Nucleus accumbens (tissue), 56 donors: ENCODE results near the gene PFKFB1.
"Not testable (repeated sequence)": the region's sequence is repeated elsewhere in the genome, so short reads cannot be mapped to it uniquely, and the experiment has no call there.

ENCODE experiments used
- DNase-seq, 56 donors: peaks; one replicate each; lab custom pipeline; 2025; lab: John Stamatoyannopoulos, UW

PFKFB1 gene

DNA sequence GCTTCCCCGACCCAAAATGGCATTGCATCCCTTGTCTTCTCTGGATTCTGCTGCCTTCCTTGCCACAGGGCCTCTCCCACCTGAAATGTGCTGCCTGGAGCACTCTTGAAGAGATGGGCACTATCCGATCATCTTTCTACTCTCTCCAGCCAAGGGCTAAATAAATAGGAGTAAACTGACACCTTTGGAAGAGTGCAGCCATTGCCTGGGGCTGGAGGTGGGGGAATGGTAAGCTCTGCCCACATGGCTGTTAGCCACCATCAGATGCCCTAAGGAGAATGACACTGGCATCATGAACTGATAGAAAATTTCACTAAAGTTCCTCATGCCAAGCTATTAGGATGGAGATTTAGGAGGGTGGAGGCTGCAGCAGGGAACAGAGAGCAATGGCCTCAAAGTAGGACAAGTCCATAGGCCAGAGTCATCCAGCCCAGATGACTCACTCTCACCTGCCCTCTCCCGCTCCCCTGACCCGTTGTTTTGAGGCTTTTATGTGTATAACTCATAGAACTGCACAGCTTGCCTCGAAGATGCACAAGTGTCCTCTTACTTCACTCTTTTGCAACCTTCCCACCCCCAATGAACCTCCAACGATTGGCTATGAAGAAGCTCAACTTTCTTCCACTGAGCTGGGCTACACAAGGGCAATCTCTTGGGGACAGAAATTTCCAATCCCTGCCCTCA, 822 bp upstream of the PFKFB1 start:
- DNase-seq = no peak

DNA sequence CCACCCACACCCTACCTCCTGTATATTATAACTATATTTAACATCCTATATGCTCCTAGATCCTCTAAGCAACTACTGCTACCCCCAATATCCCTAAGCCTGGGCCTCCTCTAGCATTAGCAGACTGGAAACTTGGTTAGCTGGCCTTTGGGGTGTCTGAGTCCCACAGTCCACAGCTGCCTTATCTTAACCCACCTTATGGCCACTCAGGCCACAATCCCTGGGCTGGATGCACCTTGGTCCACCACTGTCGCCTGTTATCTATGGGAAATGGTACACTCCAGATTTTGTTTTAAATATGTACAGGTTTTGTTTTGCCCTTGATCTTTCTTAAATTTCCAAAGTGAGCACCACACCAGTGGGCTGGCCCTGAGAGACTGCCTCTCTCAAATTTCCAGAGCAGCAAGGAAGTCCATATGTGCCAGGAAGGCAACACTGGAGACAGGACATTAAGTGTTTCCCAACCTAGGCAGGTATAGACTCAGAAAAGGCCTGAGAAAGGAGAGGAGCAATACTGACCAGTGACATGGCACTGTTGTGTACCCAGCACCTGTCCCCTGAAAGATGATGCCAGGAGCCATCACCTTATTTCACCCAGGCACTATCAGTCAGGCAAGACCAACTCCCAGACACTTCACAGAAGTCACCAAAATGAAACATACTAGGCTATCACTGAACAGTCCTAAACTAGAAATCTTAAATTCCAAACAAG, 921 bp downstream of the PFKFB1 start:
- DNase-seq = no peak

DNA sequence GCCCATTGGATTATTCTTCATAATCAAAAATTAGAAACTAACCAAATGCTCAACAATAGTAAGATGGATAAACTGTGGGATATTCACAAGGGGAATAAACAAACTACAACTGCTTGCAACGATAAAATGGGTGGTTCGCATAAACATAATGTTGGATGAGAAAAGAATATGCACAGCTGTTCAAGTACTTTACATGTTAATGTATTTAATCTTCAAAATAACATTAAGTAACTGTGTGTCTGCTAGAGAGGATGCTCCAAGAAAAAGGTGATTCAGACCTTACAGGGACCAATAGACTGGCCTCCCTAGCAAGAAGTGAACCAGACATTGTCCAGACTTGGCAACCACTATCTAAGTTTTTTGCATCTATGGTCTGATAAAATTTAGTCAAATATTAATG, 2.3 kb downstream of the PFKFB1 start:
- DNase-seq = no peak

DNA sequence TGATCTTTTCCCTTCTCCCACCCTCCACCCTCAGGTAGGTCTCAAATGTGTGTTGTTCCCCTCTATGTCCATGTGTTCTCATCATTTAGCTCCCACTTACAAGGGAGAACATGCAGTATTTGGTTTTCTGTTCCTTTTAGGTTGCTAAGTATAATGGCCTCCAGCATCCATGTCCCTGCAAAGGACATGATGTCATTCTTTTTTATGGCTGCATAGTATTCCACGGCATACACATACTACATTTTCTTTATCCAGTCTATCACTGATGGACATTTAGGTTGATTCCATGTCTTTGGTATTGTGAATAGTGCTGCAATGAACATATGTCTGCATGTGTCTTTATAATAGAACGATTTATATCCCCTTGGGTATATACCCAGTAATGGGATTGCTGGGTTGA, 10.7 kb downstream of the PFKFB1 start:
- DNase-seq = not testable (repeated sequence)

DNA sequence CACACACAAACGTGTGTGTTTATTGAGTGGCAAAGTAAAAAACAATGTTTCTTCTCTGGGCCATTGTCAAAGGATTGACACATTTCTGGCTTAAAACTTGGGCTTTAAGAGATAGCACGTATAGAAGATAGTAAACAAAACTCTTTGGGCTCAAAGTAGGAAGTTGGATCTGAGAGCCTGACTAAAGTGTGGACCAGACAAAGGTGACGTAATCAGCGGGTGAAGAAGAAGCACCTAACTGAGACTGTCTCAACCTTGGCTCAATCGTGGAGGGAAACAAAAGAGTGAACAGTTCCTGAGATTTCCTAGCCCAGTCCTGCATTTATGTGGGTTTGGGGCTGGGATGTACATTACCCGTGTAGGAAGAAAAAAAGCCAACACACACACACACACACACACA, 13.7 kb downstream of the PFKFB1 start:
- no peak for DNase-seq

DNA sequence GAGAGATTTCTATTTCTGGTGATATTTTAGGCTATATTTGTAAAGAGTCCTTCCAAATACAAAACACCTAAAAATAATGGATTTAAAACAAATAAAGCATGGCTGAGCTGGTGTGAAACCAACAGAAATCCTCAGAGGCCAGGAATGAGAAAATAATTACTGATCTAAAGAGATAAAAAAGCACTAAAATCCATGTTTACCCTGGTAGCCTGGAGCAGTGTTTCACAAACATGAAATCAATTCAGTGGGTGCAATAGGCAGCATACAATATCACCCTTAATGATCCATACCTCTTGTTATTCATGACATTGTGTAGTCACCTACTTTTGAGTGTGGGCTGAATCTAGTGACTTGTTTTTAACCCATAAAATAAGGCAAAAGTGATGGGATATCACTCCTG, 14.6 kb downstream of the PFKFB1 start:
- DNase-seq = no peak

DNA sequence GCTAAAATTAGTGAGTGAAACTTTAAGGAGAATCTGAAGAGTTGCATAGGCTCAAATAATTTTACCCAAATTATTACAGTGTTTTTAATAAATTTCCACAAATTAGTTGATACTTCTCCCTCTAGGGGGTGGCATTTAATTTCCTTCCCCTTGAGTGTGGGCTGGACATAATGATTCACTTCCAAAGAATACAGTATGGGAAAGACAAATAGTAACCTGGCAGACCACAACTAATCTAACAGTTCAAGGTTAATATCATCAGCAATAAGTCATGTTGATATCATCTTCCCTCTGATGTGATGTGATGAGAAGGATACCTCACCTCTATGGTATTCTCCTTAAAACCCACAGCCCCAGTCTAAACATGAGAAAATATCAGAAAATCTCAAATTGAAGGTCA, 15.5 kb downstream of the PFKFB1 start:
- no peak for DNase-seq

DNA sequence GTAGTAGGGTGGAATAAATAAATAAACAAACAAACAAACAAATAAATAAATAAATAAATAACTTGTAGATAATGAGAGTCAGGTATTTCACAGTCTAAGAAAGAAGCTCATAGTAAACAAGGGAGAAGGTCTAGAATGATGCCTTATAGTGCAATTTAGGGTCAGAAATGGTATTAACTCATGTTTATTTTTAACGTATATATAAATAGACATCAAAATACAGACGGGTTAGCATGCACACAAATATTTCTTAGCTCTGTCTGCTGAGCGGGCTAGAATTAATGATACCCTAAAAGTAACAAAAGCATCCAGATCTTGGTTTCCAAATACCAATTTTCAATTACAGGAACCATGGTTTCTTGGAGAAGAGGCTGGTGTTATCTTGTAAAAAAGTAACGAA, 16.6 kb downstream of the PFKFB1 start:
- no peak for DNase-seq

DNA sequence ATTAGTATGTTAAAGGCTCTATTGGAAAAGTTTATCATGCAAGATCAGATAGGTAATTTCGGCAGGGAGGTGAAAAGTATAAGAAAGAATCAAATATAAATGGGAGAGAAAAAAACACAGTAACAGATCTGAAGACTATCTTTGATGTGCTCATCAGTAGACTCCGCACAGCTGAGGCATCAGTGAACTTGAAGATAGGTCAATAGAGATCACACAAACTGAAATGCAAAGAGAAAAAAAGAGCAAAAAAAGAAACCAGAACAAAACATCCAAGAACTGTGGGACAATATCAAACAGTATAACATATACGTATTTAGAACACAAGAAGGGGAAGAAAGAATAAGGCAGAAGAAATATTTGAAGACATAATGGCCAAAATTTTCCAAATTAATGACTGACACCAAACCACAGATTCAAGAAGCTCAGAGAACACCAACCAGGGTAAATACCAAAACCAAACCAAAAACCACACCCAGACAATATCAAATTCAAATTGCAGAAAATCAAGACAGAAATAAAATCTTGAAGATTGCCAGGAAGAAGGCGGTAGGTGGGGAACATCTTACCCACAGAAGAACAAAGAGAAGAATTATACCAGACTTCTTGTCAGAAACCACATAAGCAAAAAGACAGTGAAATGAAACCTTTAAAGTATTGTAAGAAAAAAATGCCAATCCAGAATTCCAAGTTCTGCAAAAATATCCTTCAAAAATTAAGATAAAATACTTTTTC, 29.1 kb downstream of the PFKFB1 start:
- no peak for DNase-seq

DNA sequence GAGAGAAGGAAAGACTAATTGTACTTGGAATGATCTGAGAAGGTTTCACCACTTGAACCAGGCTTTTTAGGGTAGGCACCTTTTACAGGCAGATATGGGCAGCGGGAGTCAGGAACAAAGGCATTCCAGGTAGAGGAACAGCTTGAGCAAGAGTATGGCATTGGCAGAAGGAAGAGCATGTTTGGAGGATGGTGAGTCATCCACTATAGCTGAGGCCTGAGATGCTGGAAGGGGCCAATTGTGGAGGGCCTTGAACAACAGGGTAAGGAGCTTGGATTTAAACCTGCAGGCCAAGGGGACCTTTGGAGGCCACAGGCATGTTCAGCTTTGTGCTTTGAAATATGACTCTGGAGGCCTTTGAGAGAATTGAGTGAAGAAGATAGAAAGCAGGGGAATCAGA, 32.2 kb downstream of the PFKFB1 start:
- no peak for DNase-seq

DNA sequence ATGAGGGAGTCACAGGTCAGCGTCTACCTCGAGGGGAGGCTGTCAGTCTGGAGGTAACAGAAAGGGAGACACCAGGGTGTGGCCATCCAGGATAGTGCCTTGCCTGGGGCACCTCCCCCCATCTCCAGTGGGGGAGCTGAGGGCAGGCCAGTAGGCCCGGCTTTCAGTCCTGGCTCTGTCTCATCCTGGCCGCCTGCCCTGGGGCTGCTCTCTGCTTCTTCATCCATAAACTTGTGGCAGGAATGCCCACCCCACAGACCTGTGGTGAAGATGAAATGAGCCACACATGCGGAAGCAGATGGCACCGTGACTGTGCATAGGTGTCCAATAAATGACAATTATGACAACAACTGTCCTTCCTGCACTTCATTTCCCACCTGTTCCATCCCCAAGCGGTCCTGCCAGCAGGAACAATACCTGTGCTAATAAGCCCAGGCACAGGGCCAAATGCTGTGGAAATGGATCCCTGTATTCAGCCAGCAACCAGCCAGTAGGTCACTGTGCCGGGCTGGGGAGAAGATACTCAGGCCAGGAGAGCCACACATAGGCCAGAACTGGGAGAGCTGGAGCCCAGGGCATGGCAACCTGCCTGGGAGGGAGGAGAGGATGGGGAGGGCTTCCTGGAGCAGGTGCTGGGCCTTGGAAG, 43.1 kb downstream of the PFKFB1 start:
- no peak for DNase-seq

DNA sequence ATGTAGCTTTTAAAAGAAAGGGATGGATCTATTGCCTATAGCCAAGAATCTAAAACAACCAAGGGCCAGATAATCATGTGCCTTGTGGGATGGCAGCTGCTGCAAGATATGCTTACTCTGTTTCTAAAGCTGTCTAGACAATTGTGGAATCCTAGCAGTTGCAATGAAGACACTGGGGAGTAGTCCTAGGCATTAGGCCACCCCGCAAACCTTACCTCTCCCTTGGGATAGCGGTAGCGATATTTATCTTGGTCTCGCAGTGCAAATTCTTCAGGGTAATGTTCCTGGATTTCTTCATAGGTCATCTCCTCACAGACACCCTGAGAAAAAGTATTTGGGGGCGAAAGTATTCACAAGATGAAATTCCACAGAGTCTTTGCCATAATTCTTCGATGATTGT, 48.8 kb downstream of the PFKFB1 start:
- DNase-seq = no peak

DNA sequence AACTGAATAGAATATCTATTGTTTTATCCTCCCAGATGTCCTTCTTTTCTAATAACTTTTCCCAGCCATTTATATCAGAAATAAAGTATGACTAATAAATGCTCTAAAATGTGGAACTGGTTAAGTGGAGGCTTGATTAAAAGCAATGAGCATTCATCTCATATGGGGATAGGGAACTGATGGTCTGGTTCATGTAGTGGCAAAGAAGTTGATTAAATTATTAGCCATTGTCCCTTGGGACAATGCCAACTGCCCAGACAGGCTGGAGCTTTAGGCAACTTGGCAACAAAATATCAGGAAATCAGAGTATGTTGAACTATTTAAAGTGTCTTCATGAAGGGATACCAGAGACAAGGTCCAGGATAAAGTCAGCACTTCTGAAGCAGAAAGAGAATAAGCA, 49.2 kb downstream of the PFKFB1 start:
- DNase-seq = no peak

DNA sequence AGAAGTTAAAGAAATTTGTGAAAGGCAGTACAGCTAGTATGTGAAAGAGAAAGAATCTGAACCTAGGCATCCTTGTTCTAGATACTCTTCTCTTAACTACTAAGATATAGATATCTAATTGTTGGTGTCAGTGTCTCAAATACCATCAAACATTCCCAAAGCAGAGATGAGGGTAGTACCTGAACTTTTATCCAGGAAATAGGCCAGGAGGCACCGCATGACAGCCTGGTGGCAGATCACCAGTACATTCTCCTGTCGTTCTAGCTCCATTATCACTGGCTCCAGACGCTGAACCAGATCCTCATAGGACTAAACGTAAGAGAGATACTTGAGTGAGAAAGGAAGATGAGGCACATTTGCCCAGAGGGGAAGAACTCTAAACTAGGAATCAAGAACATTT, 56.6 kb downstream of the PFKFB1 start:
- DNase-seq = no peak

DNA sequence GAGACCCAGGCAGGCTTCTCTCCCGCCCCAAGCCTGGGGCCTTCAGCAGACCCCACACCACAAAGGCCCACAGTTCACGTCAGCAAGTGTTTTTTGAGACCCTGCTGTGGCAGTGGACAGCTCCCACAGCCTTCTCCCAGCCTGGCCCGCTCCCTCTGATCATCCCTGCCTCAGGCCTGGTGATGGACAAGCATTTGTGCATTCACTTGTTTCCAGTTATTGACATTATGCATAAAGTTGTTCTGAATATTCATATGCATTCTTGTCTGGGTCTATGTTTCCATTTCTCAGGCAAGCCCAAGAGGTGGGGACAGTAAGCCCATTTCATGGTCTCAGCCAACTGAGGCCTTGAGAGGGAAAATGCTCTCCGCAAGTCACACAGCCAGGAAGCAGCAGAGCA, 58.7 kb downstream of the PFKFB1 start:
- no peak for DNase-seq

DNA sequence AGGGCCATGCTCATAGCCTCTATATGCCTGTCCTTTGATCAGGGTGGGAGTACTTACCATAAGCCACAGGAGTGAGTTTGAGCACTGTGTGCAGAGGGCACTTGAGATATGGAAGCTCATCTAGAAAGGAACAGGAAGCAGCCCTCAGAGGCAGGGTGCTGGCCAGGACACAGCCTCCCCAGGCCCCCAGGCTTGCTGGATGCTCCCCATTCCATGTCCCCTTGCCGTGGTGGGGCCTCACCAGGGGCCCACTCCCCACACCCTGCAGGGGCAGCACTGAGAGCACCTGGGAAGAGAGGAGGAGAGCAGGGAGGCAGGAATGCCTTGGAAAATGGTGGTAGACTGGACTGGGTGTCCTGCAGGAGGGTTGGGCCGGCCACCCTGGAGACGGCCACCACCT, 59.1 kb downstream of the PFKFB1 start:
- no peak for DNase-seq

DNA sequence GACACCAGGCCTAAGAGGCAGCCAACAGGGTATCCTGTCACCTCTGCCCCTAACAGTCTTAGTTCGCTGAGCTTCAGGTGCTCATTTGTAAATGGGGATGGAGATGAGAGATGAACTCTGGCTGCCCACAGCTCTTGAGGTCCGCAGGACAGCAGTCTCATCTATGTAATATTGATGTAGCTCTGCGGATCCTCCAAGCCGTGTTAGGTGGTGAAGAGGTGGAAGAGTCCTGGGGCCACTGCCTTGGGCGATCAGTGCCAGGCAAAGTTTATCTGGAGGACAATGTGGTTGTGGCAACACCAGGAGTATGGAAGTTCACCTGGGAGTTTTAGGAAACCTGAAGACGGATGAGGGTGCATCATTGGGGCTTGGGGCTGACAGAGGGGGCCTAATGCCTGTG, 59.9 kb downstream of the PFKFB1 start:
- no peak for DNase-seq

DNA sequence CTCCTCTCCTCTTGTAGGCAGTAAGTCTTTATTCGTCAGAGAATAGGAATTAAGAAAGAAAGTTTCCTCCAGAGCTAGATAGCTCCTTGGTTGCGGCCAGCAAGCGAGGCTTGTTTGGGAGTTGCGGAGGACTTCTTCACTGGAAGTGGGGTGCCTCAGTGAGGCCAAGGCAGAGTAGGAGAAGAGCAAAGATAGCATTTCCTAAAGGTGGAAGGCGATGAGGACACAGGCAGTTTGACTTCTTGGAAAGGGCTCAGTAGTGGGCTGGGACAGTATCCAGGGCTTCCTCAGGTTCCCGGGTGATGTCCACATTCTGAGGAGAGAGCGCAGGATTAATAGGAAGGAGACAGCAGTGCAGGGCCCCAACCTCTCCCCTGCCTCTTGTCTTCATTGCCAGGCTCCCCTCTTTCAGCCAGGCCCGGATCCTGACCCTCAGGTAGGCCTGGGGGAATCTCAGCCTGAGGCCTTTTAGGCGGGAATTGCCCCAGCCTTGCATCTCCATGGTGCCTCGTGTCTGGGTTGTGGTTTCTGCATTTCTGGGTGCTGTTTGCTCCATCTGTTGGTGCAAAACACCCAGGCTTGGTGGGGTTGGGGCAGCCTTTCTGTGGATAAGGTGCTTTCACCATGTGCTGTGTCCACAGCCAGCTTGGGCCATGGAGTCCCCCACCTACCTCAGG, 60.7 kb downstream of the PFKFB1 start:
- DNase-seq = no peak

DNA sequence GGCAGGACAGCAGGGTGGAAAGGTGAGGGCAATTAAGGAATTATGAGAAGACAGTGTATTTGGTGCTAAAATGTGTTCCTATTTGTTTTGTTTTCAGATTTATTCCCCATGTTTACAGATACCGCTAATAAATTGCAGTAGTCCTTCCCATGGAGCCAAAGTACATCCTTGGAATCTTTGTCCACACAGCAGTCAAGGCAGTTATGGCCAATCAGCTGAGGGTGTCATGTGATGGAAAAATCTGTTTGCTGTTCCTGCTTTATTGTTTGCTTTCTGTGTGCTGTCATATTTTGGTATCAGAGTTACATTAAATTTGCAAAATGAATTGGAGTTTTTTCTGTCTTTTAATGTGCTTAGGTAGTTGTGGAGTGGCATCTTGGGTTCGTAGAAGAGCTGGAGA, 62.9 kb downstream of the PFKFB1 start:
- no peak for DNase-seq

DNA sequence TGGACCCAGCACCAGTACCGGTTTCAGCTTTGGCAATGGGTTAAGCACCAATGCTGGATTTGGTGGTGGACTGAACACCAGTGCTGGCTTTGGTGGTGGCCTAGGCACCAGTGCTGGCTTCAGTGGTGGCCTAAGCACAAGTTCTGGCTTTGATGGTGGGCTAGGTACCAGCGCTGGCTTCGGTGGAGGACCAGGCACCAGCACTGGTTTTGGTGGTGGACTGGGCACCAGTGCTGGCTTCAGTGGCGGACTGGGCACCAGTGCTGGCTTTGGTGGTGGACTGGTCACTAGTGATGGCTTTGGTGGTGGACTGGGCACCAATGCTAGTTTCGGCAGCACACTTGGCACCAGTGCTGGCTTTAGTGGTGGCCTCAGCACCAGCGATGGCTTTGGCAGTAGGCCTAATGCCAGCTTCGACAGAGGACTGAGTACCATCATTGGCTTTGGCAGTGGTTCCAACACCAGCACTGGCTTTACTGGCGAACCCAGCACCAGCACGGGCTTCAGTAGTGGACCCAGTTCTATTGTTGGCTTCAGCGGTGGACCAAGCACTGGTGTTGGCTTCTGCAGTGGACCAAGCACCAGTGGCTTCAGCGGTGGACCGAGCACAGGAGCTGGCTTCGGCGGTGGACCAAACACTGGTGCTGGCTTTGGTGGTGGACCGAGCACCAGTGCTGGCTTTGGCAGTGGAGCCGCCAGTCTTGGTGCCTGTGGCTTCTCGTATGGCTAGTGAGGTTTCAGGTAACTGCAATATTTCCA, 63.5 kb downstream of the PFKFB1 start:
- DNase-seq = no peak
